Body of pancreas (tissue), 4 donors: ENCODE data around the gene ARHGAP1. TPM values are rescaled to one million over a fixed set of nuclear protein-coding genes. Genes with fewer than 3 reads are reported as not detected.

Experiments used
- ATAC-seq: fragments of 150-250 bp; one replicate; pipeline ENCODE4 v1.9.1; 2016
- DNase-seq, 4 donors: peaks; one replicate each; pipeline ENCODE4 v3.0.0-alpha.2; 2019
- H3K27ac ChIP-seq, 4 donors: fragments of 200-600 bp; sonication (generic); 1 replicate in 3 of 4; 2 replicates in 1 of 4; pipeline versions ENCODE4 v1.5.1 to v1.6.1; 2016 to 2019; ENCODE audit warnings: mild to moderate bottlenecking in 1 of 4, mixed read lengths in 1 of 4, moderate library complexity in 1 of 4
- H3K27me3 ChIP-seq, 2 donors: fragments of 200-600 bp; sonication (generic); one replicate each; pipeline ENCODE4 v1.6.0; 2016; ENCODE audit warnings: mild to moderate bottlenecking in 1 of 2
- H3K36me3 ChIP-seq, 2 donors: fragments of 200-600 bp; sonication (generic); replicated peaks in 1 of 2; 2 replicates each; pipeline ENCODE4 v1.5.1; 2016; ENCODE audit warnings: low read depth in 2 of 2; ENCODE audit not compliant: insufficient read depth in 1 of 2
- H3K4me1 ChIP-seq: fragments of 200-600 bp; sonication (generic); one replicate; pipeline ENCODE4 v1.6.0; 2016
- H3K4me3 ChIP-seq, 2 donors: fragments of 200-600 bp; sonication (generic); 1 replicate in 1 of 2; 2 replicates in 1 of 2; pipeline ENCODE4 v1.5.1; 2016 to 2019
- H3K9me3 ChIP-seq, 3 donors: fragments of 200-600 bp; sonication (generic); 1 replicate in 2 of 3; 2 replicates in 1 of 3; pipeline ENCODE4 v1.5.1; 2016
- CTCF ChIP-seq, 7 experiments: fragments of 450-650 bp in 4 of 7; fragments of 200-600 bp in 3 of 7; sonication (generic) in 3 of 7; IDR thresholded peaks; one replicate each; pipeline ENCODE4 v1.5.1; 2016 to 2019; ENCODE audit warnings: antibody characterized with exemption in 7 of 7
- POLR2A ChIP-seq, 3 donors: fragments of 450-650 bp; IDR thresholded peaks; one replicate each; pipeline ENCODE4 v1.6.1; 2016; ENCODE audit warnings: antibody characterized with exemption in 3 of 3, mild to moderate bottlenecking in 2 of 3
- WGBS, 2 donors: methylation state at CpG; one replicate each; pipeline ENCODE4 v1.1.5; 2017; 5-methylcytosine and 5-hydroxymethylcytosine counted together
- intact Hi-C: fragments of 100-400 bp; cut with DNase I; formaldehyde crosslinking; loops from one replicate; pipeline ENCODE4 v1.15.1; 2023
- total RNA-seq, 2 donors: library from RNA; depleted of rRNA; stranded (reverse); fragments of >200 nt; gene quantifications; one replicate each; pipeline ENCODE4 v1.1.0, GENCODE V29; 2016

The ARHGAP1 gene
- total RNA-seq, 2 donors from 2014 or later, result 27.8 to 43.5 TPM

- no peaks in the 10 kb centered on the region for H3K9me3 ChIP-seq
- intact Hi-C loops, result no loop called here
- no peaks in the 10 kb centered on the region for H3K27me3 ChIP-seq
- ATAC-seq (no peak), DNase-seq (no peak)
- H3K27ac ChIP-seq, result no peak overlapping the region
- peaks cover 2 to 52% of the 10 kb centered on the region in 2 donors for H3K36me3 ChIP-seq
- H3K4me1 ChIP-seq, result no peaks in the 10 kb centered on the region
- 70 to 82% methylated on average over 6 of the region's 6 CpGs for WGBS, 2 donors
- no peak overlapping the region for H3K4me3 ChIP-seq
- TF ChIP-seq POLR2A (IDR thresholded peaks at IDR 0.05), result no peak
- no peak for TF ChIP-seq CTCF (IDR thresholded peaks at IDR 0.05)
Observed at GRCh38 chr11:46664612-46665011, 35.8 kb downstream of the ARHGAP1 start.

DNA sequence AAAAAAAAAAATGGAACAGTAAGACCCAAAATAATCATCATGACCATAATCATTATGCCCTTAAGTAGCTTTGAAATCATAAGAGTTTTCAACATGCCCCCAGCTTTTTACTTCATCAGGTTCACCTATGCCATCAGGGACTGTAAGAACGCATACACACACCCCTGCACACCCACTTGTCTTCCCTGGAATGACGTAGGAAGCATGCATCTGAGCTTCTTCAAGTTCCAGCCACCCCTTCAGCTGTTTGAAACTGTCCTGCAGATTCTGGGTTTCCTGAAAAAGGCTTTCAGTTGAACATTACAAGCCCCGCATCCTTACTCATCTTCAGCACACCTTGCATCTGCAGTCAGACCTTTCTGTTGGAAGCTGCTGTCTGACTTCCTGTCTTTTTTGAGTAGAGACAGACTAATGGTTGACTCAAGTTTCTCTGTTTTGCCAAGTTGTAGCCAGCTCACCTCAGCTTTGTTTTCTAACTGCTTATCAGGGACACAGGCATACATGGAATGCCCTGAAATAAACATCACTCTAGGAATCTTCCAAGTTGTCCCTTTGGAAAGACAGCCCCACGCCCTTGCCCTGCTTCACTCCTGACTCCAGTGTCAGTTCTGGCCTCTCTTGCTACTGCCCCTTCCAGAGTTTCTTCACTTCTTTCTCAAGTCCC is 37.0 kb downstream of the ARHGAP1 start:
- H3K9me3 ChIP-seq, result no peaks in the 10 kb centered on the region
- H3K36me3 ChIP-seq, result peaks cover under 1 to 50% of the 10 kb centered on the region in 2 donors
- intact Hi-C loops, result no loop called here

GRCh38 chr11:46662366-46662765 is 38.1 kb downstream of the ARHGAP1 start:
- no peaks in the 10 kb centered on the region for H3K4me1 ChIP-seq
- no peak for DNase-seq

More for the DNA sequence above, 37.0 kb downstream of the ARHGAP1 start:
- no peak overlapping the region for H3K4me3 ChIP-seq
- WGBS, 2 donors, result 89 to 92% methylated on average over 4 of the region's 4 CpGs
- no peak overlapping the region for H3K27ac ChIP-seq
- no peaks in the 10 kb centered on the region for H3K4me1 ChIP-seq
- TF ChIP-seq CTCF (IDR thresholded peaks at IDR 0.05), result no peak
- no peak for TF ChIP-seq POLR2A (IDR thresholded peaks at IDR 0.05)
- no peak for DNase-seq
- H3K27me3 ChIP-seq, result no peaks in the 10 kb centered on the region
- ATAC-seq, result no peak

DNA sequence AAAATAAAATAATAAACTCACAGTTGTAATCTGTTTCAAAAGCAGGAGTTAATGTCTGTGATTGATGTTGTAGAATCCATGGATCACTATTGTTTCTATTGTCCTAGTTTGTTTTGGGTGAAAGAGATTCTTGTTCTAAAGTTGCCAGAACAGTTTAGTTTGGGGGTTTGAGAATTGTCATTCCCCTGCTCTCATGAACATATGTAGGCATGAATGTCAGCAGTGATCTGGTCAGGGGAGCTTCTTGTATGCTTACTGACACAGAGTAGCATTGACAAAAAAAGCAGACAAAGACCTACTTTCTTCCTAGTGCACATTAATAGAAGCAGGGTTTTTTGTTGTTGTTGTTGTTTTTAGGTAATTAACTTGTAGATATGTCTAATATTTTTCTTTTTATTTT is 38.6 kb downstream of the ARHGAP1 start:
- H3K4me1 ChIP-seq, result no peaks in the 10 kb centered on the region
- DNase-seq (no peak), ATAC-seq (no peak)
- H3K27ac ChIP-seq, result no peak overlapping the region
- no peak overlapping the region for H3K4me3 ChIP-seq
- H3K36me3 ChIP-seq, result peaks cover 7 to 50% of the 10 kb centered on the region in 2 donors
- intact Hi-C loops, result no loop called here
- TF ChIP-seq CTCF (IDR thresholded peaks at IDR 0.05) (no peak), POLR2A (IDR thresholded peaks at IDR 0.05) (no peak)
- H3K27me3 ChIP-seq, result no peaks in the 10 kb centered on the region
- H3K9me3 ChIP-seq, result no peaks in the 10 kb centered on the region

More at GRCh38 chr11:46662366-46662765, 38.1 kb downstream of the ARHGAP1 start:
- no peak for ATAC-seq
- Histone ChIP-seq H3K27ac (no peak overlapping the region), H3K9me3 (no peaks in the 10 kb centered on the region), H3K36me3 (peaks cover 7 to 48% of the 10 kb centered on the region in 2 donors), H3K27me3 (no peaks in the 10 kb centered on the region), H3K4me3 (no peak overlapping the region)
- TF ChIP-seq POLR2A (IDR thresholded peaks at IDR 0.05) (no peak), CTCF (IDR thresholded peaks at IDR 0.05) (no peak)
- intact Hi-C loops, result no loop called here

DNA sequence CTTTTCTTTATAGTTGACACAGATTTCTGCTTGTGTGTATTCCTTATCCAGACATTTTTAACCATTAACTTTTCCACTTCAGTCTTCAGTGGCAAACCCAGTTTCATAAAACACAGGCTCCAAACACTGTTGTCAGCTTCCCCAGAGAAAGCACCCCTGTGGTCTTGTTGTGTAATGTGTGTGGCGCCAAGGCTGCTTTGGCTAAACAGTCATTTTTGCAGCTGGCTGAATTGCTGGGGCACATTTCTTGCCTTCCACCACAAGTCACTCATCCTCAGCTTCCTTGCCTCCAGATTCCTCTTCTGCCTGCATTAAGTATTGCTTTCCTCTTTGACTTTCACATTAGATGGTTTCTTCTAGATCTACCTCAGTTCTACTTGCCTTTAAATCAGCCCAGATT is 40.5 kb downstream of the ARHGAP1 start:
- DNase-seq (no peak), ATAC-seq (no peak)
- TF ChIP-seq POLR2A (IDR thresholded peaks at IDR 0.05) (no peak), CTCF (IDR thresholded peaks at IDR 0.05) (no peak)
- intact Hi-C loops, result no loop called here
- H3K4me3 ChIP-seq, result no peak overlapping the region
- no peaks in the 10 kb centered on the region for H3K9me3 ChIP-seq
- H3K36me3 ChIP-seq, result peaks cover 7 to 52% of the 10 kb centered on the region in 2 donors
- no peaks in the 10 kb centered on the region for H3K4me1 ChIP-seq
- no peaks in the 10 kb centered on the region for H3K27me3 ChIP-seq
- no peak overlapping the region for H3K27ac ChIP-seq
- WGBS, 2 donors, result 59 to 71% methylated on average over 1 of the region's 1 CpG
